ENCODE results near the gene JMJD1C.

Gene JMJD1C

GRCh38 chr10:63210611-63211196 lies 255.1 kb downstream of the JMJD1C start:
- no peak for DNase-seq

- DNase-seq, result no peak
Observed at GRCh38 chr10:63209705-63210104, 256.1 kb downstream of the JMJD1C start.

GRCh38 chr10:63208986-63209385 lies 256.8 kb downstream of the JMJD1C start:
- DNase-seq, result no peak

GRCh38 chr10:63206997-63207811 lies 258.6 kb downstream of the JMJD1C start:
- DNase-seq, result no peak

- DNase-seq, result no peak
Observed at GRCh38 chr10:63206576-63206975, 259.2 kb downstream of the JMJD1C start.

- no peak for DNase-seq
Observed at GRCh38 chr10:63205421-63205820, 260.4 kb downstream of the JMJD1C start.

GRCh38 chr10:63204667-63205391 lies 260.9 kb downstream of the JMJD1C start:
- DNase-seq, result no peak

- no peak for DNase-seq
Observed at GRCh38 chr10:63201118-63201517, 264.7 kb downstream of the JMJD1C start.

GRCh38 chr10:63200431-63200830 lies 265.3 kb downstream of the JMJD1C start:
- DNase-seq, result no peak

GRCh38 chr10:63199716-63200115 lies 266.1 kb downstream of the JMJD1C start:
- no peak for DNase-seq

- no peak for DNase-seq
Observed at GRCh38 chr10:63197344-63198092, 268.3 kb downstream of the JMJD1C start.

- DNase-seq, result no peak
Observed at GRCh38 chr10:63192826-63193225, 273.0 kb downstream of the JMJD1C start.

GRCh38 chr10:63175534-63175933 lies 290.2 kb downstream of the JMJD1C start:
- DNase-seq, result no peak

GRCh38 chr10:63173468-63174232 lies 292.1 kb downstream of the JMJD1C start:
- DNase-seq, result no peak

GRCh38 chr10:63171926-63172325 lies 293.9 kb downstream of the JMJD1C start:
- no peak for DNase-seq

GRCh38 chr10:63171255-63171855 lies 294.4 kb downstream of the JMJD1C start:
- no peak for DNase-seq

GRCh38 chr10:63169624-63170023 lies 296.2 kb downstream of the JMJD1C start:
- DNase-seq, result no peak

GRCh38 chr10:63168821-63169462 lies 296.8 kb downstream of the JMJD1C start:
- no peak for DNase-seq

GRCh38 chr10:63166742-63167258 lies 299.0 kb downstream of the JMJD1C start:
- peak; percentile 8 for DNase-seq

- DNase-seq, result no peak
Observed at GRCh38 chr10:63165249-63165648, 300.5 kb downstream of the JMJD1C start.

GRCh38 chr10:63164166-63164623 lies 301.6 kb downstream of the JMJD1C start:
- DNase-seq, result no peak
